Endometrium (tissue), 2 donors: ENCODE results near the gene CHRNA10.

Experiments used
- FAIRE-seq: peaks from 2 replicates; lab custom pipeline; 2012; peaks lifted over from hg19 to GRCh38; lab: Jason Lieb, UNC
- donor health status: control.
- donor health status: control.

Gene CHRNA10

GRCh38 chr11:3671334-3672254, at the start of gene CHRNA10:
CHRNA10 (minus strand) TSS chr11:3671384; CDS start chr11:3671312, 72 bp downstream.
- no peak for FAIRE-seq

DNA sequence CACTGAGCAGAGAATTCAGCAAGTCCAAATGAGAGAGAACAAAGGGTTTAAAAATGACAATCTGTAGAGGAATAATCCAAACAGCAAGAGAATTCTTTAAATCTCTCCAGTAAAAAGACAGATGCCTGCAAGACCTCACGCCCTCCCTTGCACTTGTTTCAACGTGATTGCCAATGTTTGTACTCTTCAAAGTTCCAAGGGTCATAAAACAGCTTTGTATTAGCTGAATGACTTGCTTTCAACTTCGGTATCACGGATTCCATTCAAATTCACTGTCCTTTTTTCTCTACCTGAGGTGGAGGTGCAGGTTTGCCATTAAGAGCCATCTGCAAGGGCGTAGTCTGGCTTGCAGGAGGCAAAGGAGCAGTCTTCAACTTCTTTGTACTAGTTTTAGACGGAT, 41.1 kb upstream of the CHRNA10 start:
- no peak for FAIRE-seq

DNA sequence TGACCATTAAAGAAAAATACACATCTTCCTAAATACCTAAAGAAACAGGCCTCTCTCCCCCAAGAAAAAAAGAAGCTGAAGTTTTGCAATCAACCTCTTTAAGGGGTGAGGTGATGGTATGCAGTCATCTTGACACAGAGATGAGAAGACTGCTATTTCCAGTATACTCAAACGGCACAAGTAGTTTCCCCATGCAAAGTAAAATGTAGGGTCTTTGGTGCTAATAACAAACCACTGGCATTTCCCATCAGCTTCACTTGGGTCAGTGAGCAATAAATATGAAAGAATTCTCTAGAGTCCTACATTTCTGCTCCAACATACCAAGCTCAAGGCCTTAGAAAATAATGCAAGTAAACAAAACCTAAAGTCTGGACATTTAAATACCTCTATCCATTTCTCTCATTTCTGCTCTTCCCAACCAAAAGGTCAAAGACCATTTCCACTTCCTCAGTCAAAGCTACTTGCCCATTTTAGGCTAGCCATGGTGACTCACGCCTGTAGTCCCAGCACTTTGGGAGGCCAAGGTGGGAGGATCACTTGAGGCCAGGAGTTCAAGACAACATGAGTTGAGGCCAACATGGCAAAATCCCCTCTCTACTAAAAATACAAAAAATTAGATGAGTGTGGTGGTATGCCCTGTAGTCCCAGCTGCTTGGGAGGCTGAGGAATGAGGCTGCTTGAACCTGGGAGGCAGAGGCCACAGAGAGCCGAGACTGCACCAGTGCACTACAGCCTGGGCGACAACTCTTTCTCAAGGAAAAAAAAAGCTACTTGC, 39.5 kb upstream of the CHRNA10 start:
- FAIRE-seq, result no peak

DNA sequence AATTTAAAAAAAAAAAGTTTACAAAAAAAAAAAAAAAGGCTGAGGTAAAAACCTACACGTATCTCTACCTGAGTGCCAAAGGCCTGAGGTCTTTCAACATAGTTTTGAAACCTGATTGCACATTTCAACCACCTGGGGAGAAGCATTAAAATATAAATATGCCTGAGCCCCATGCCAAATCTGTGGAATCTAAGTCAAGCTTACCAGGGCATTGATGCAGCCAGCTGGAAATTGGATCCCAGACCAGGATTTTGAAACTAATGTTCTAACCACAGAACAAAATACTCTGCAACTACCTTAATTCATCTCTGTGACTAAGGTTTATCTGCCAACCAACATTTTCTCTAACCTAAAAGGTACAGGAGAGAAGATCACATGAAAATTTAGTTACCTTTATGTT, 38.8 kb upstream of the CHRNA10 start:
- FAIRE-seq, result no peak

- FAIRE-seq, result no peak
These were observed 36.0 kb upstream of the CHRNA10 start for GRCh38 chr11:3707176-3707575.

GRCh38 chr11:3703383-3703782, 32.2 kb upstream of the CHRNA10 start:
- FAIRE-seq, result no peak

DNA sequence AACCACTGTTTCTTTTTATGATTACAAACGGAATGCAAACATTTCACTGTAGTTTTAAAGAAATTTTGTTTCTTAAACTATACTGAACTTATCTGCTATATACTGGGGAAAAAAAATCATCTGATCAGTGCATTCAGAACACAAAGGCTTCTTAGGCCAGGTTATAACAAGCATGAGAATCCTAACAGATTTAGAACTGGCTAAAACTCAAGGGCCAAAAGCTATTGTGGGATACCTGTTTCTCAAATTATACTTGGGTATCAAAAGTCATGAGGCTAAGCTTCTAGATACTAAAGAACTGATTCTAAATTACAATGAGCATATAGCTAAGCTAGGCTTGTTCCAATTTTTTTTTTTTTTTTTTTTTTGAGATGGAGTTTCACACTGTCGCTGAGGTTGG, 29.7 kb upstream of the CHRNA10 start:
- FAIRE-seq, result no peak

GRCh38 chr11:3700410-3700809, 29.2 kb upstream of the CHRNA10 start:
- FAIRE-seq, result no peak

GRCh38 chr11:3686751-3687150, 15.6 kb upstream of the CHRNA10 start:
- FAIRE-seq, result no peak

GRCh38 chr11:3685923-3686322, 14.7 kb upstream of the CHRNA10 start:
- no peak for FAIRE-seq

DNA sequence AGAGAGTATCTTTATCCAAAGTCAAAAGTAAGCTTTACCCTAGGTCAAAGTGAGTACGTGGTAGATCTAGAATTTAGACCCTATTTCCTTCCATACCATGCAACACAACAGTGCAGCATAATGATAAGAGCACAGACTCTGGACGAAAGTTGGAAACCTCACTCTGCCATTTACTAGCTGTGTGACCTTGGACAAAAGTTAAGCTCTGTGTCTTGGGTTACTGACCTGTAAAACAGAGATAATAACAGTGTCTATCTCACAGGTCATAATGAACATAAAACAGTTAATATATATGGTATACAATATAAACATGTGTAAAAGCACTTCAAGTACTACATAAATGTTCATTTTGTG, 13.6 kb upstream of the CHRNA10 start:
- no peak for FAIRE-seq

- FAIRE-seq, result no peak
These were observed 13.1 kb upstream of the CHRNA10 start for GRCh38 chr11:3684129-3684818.

DNA sequence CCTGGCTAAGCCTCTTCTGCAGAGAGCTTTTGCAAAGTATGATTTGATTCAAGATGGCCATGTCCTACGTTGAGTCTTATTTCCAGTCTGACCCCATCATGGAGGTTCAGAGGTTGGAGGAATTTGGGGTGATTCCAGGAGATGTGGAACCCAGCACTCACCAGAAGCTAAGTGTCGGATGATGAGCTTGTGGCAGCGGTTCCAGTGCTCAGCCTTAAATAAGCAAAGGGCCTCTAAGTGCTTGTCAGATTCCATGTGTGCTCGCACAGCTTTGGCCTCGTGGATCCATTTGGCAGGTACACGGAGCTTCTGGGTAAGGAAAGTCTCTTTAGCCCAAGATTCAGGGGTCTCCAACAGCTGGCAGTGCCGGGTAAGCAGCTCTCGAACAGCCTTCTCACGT, 11.9 kb upstream of the CHRNA10 start:
- FAIRE-seq, result no peak

DNA sequence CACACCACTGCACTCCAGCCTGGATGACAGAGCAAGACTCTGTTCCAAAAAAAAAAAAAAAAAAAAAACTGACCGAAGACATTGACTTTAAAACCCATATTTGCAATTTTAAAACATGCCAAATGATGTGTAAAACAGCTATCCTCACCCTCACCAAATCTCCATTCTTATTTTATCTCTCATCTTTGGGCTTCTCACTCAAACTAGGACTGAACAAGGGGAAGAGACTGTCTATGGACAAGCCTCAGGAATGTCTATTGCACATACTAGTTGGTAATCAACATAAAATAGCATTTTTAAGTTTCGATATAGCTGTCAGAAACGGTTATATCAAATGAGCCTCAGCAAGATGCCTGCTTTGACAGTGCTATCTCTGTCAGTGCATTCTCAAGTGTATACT, 7.9 kb upstream of the CHRNA10 start:
- no peak for FAIRE-seq

- FAIRE-seq, result no peak
These were observed 4.8 kb upstream of the CHRNA10 start for GRCh38 chr11:3675971-3676370.

GRCh38 chr11:3674189-3674588, 3.0 kb upstream of the CHRNA10 start:
- FAIRE-seq, result no peak

- no peak for FAIRE-seq
These were observed 1.4 kb downstream of the CHRNA10 start for GRCh38 chr11:3669742-3670183.

GRCh38 chr11:3669128-3669527, 2.1 kb downstream of the CHRNA10 start:
- FAIRE-seq, result no peak

GRCh38 chr11:3667149-3668035, 3.8 kb downstream of the CHRNA10 start:
- FAIRE-seq, result no peak

DNA sequence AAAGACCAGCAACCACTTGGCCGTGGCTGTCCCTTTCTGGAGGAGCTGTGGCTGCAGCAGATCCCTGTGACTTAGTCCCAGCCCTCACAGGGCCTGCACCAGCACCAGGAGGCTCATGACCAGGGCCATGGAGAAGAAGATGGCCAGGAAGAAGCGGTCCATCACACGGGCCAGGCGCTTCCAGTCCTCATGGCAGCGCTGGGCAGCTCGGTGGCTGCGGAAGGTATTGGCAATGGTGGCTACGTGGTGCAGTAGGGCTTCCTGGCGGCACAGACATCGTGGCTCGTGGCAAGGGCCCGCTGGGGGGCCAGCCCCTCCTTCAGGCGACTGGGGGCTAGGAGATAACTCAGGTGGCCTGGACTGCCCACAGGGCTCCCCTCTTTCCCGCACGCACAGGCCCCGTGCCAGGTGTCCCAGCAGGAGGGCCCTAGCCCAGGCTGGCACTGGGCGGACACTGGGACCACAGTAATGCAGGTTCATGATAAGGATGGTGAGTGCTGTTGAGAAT, 5.1 kb downstream of the CHRNA10 start:
- FAIRE-seq, result no peak

DNA sequence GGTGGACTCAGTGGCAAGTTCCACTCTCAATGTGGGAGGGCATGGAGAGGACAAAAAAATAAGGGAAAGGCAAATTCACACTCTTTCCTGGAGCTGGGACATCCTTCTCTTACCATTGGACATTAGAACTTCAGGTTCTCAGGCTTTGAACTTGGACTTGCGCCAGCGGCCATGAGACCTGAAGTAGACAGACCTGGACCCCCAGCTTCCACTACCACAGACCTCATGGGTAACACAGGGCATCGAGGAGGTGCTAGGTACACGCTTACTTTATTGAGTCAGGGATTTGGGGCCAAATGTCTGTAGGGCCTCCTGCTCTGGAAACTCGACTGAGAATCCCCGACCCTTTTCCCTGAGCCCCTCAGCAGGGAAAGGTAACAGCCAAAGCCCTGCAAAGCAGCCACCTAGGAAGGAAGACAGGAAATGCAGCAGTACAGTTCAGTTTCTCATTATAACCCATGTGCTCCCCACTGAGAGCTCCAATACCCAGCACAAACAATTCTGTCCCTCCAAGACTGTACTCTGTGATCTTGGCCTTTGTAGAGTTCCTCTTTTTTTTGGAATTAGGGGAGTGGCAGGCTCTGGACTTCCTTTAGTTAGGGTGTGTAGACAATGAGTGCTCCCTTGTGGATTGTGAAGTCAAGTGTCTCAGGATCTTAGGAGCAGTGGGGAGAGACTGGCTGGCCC, 5.7 kb downstream of the CHRNA10 start:
- FAIRE-seq, result no peak
